PFSK-1 (cell line): ENCODE measurements around the gene WDR81.

Experiments used
- POLR2AphosphoS5 ChIP-seq: IDR thresholded peaks from 2 replicates; pipeline ENCODE4 v1.6.1; 2012; ENCODE audit warnings: low read depth, mild to moderate bottlenecking, control low read depth, low read length, moderate library complexity
- TAF1 ChIP-seq: IDR thresholded peaks from 2 replicates; pipeline ENCODE4 v1.6.1; 2012; ENCODE audit warnings: low read length, control low read depth, borderline replicate concordance; ENCODE audit not compliant: insufficient read depth
- TF ChIP-seq, protein P1 (sequence below), 2 experiments: IDR thresholded peaks; 2 replicates each; pipeline versions ENCODE4 v1.6.1 to v1.8.0; 2011 to 2012; ENCODE audit warnings: low read depth in 2 of 2, low read length in 2 of 2, control low read depth in 1 of 2, inconsistent platforms in 1 of 2, mild to moderate bottlenecking in 1 of 2, moderate library complexity in 1 of 2; ENCODE audit not compliant: insufficient read depth in 1 of 2

DNA sequence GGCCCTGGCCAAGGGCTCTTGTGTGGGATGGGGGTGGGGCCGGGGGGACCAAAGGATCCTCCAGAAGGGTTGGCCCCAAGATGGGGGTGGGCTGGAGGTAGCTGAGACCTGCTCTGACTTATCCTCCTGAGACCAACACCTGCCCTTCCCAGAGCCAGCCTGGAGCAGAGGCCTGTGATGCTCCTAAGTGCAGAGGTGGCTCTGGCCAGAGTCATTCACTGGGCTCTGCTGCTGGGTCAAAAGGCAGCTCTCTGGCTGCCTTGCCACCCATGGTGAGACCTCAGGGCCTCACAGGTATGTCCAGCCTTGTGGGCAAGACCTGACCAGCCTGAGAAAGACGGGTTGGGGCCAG, 18.6 kb downstream of the WDR81 start:
- TF ChIP-seq TAF1 (no peak), POLR2AphosphoS5 (no peak)
- TF ChIP-seq, protein P1, sequence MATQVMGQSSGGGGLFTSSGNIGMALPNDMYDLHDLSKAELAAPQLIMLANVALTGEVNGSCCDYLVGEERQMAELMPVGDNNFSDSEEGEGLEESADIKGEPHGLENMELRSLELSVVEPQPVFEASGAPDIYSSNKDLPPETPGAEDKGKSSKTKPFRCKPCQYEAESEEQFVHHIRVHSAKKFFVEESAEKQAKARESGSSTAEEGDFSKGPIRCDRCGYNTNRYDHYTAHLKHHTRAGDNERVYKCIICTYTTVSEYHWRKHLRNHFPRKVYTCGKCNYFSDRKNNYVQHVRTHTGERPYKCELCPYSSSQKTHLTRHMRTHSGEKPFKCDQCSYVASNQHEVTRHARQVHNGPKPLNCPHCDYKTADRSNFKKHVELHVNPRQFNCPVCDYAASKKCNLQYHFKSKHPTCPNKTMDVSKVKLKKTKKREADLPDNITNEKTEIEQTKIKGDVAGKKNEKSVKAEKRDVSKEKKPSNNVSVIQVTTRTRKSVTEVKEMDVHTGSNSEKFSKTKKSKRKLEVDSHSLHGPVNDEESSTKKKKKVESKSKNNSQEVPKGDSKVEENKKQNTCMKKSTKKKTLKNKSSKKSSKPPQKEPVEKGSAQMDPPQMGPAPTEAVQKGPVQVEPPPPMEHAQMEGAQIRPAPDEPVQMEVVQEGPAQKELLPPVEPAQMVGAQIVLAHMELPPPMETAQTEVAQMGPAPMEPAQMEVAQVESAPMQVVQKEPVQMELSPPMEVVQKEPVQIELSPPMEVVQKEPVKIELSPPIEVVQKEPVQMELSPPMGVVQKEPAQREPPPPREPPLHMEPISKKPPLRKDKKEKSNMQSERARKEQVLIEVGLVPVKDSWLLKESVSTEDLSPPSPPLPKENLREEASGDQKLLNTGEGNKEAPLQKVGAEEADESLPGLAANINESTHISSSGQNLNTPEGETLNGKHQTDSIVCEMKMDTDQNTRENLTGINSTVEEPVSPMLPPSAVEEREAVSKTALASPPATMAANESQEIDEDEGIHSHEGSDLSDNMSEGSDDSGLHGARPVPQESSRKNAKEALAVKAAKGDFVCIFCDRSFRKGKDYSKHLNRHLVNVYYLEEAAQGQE (IDR thresholded peaks at IDR 0.05; ENCODE audit: insufficient read depth in 1 of 2, low read depth in 2 of 2, low read length in 2 of 2): no peak
